ENCODE results near the gene TRPM4.

The TRPM4 gene

DNA sequence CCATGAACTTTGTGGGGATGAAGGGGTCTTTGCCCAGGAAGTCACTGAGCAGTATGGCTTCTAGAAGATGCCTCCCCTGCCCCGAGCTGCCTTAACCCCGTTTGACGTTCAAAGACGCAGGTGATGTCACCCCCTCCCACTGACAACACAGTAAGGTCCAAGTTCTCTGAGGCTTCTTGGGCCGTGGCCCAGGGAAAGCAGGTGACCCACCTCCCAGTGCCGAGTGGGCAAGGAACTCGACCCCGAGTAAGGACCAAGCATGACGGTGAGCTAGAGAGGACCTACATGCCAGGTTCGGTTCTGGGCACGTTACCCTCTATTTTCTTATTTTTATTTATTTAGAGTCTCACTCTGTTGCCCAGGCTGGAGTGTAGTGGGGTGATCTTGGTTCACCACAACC, 86.1 kb downstream of the TRPM4 start:
- DNase-seq, result no peak

DNA sequence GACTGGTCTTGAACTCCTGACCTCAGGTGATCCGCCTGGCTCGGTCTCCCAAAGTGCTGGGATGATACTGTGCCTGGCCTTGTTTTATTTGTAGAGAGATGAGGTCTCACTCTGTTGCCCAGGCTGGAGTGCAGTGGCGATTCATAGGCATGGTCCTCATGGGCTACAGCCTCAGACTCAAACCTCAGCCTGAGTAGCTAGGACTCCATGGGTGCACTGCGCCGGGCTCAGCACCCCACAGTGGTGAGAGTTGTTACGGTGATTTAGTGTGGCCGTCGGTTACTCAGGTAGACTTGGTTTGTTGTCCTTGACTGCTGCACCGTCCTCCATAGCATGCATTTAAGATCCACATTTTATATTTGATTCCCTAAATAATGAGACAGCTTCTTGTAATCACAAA, 86.7 kb downstream of the TRPM4 start:
- DNase-seq, result no peak

DNA sequence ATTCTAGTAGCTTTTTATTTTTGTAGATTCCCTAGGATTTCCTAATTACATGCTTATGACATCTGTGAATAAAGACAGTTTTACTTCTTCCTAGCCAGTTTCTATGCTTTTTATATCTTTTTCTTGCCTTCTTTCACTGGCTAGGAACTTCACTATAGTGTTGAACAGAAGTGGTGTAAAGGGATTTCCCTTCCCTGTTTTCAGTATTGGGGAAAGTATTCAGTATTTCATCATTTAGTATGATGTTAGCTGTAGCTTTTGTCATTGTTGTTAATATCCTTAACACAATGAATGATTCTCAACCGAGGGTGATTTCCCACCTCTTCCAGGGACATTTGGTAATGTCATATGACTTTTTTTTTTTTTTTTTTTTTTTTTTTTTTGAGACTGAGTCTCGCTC, 90.1 kb downstream of the TRPM4 start:
- no peak for DNase-seq

DNA sequence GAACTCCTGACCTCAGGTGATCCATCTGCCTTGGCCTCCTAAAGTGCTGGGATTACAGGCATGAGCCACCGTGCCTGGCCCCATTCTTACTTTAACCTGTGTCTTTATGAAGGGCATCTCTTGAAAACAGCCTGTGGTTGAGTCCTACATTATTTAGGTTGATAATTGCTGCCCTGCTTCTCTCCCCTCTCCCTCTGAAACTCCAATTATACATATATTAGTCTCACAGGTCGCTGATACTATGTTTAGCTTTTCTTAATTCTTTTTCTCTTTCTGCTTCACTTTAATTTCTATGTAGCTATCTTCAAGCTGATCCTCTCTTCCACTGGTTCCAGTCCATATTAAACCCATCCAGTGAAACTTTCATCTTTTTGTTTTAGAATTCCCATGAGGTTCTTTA, 92.3 kb downstream of the TRPM4 start:
- no peak for DNase-seq

DNA sequence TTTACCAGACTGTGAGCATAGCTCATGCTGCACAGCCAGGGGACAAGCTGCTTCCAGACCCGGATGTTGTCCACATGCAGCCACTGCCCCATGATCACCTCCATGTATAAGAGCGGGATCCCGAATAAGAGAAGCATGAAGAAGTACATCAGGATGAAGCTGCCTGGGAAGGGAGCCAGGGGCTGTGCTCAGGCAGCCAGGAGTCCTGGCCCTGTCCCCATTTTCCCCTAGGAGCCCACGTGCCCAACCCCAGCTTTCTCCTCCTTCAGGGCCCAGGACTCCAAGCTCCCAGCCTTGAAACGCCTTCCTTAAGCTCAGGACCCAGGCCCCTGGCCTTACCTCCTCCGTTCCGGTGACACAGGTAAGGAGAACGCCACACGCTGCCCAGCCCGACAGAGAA, 98.1 kb downstream of the TRPM4 start:
- DNase-seq, result no peak

DNA sequence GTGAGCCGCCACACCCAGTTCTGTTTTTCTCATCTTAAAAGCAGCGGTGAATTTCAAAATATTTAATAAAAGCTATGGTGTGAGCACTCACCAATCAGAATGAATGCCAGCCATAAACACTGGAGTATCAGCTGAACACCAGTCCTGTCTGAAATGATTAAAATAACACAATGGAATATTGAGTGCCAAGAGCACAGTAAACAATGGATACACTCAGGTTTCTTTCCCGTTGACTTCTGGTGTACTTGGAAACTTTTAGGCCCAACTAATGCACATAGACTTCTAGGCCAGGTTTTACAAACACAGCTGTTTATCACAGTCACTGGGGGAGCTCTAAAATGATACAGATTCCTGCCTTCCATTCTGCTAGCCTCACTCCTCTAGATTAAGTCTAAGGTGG, 99.1 kb downstream of the TRPM4 start:
- DNase-seq, result no peak
